Ecto neural progenitor cell (in vitro differentiated cells): Measurements from ENCODE around the gene SMS.
"Not testable (repeated sequence)": the region's sequence is repeated elsewhere in the genome, so short reads cannot be mapped to it uniquely, and the experiment has no call there.

Experiments
- DNase-seq: peaks from one replicate; pipeline ENCODE4 v3.0.0-alpha.2; 2018; ENCODE audit warnings: low spot score

The SMS gene

DNA sequence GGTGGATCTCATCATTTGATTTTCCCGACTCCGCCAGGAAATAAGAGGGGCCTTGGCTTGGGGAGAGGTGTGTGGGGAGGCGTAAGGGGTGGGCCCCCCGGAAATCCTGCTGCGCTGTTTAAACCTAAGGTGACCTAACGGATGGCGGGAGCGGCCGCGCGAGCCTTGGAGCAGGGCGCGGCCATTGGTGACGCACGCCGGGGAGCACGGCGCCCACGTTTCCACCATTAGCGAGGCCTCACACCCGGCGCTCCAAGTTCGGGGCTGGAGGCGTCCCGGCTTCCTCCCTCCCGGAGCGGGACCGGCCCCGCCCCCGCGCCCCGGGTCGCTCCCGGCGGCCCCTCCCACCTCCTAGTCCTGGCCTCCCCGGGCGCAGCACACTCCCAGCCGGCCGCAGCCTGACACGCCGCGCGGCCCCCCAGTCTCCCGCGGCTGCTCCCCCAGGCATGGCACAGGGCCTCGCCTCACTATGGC, at the start of gene SMS:
TSS of gene SMS (plus strand) at position 354 of the 474 bp plus-strand sequence. CDS start at position 470, 116 bp downstream.
- peak; percentile 65 for DNase-seq

DNA sequence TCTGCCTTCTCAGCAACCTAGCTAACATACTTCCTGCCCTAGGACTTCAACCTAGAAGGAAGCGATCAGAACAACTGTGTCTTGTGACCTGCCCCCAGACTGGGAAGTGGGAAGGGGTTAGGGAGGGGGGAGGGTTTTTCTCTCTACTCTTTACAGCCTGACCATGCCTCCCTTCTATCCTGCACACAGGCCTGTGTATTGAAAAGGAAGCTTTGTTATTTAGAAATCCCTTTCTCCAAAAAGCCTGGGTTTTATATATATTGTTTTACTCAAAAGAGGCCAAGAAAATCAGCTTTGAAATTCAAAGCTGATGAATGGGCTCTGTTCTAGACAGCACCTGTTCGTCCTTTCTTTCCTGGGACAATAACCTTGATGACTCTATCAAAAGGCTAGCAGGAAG, 35.2 kb upstream of the SMS start:
- no peak for DNase-seq

DNA sequence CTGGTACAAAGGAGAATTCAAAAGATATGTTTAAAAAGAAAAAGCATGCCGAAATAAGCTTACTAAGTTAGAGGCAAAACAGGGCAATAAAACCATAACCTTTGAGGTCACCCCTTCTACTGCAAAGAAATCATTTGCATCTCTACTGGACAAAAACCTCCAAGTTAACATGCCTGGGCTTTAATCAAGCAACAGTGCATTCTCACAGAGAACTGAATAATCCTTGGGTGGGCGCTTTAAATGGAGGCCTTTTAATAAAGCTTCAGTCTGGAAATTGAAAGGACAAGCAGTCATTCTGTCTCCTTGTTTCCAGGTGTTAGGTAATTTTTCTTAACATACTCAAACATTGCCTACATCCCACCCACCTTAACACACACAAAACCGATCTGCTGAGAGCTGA, 34.6 kb upstream of the SMS start:
- DNase-seq = no peak

DNA sequence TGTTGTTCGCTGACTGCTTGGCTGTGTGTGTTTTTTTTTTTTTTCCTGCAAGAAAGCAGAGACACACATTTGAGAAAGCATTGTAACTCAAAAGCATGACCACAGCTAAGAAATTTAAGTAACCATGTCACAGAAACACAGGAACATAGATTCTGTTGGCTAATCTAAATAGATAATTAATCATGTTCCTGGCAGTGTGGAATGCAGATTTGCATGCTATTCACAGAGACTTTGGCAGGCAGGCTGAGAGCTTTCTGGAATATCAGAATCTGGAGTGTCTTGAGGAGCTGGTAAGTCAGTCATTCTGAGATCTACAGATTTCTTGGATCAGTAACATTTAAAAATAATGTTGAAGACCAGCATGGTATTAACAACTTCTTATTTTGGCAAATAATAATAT, 33.2 kb upstream of the SMS start:
- DNase-seq = no peak

DNA sequence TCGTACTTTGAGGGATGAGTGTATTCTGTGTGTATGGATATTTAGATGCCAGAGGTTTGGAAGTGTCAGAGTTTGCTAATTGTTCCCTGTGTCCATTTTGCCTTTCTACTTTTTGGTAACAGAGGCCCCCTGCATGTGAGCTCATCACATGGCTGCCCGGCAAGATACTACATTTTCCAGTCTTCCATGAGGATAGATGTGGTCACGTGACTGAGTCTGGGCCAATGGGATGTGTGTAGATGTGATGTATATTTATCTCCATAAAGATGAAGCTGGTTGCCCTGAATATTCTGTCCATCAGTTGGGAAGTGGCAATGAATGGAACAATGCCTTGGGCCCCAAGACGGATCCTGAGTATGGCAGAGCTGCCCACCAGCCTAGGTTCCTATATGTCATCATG, 29.0 kb upstream of the SMS start:
- no peak for DNase-seq

DNA sequence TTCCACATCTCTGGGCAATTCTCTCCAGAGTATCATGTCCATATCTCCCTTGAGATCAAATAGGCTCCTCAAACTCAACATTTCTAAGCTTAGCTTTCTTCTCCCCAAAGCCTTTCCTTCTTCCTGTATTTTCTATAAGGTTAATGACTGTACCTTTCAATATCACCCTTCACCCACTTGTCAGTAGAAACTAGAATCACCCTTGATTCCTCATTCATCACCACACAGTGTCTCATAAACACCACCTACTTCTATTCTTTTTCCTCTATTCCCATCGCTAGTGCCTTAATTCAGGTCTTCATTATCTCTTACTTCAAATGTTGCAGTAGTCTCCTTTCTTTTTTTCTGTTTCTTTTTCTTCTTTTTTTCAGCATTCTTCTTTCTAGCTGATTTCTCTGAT, 28.3 kb upstream of the SMS start:
- no peak for DNase-seq

DNA sequence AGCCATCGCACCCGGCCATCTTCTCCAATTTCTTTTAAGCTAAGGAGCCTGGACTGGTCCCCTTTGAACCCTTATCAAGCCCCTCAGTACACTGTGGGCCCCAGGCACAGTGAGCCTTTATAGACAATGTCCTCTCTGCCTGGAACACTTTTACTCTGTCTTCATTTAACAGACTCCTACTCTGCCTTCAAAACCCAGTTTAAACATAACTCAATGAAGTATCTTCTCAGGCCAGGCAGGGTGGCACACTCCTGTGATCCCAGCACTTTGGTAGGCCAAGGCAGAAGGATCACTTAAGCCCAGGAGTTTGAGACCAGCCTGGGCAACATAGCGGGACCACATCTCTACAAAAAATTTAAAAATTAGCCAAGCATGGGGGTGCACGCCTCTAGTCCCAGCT, 27.5 kb upstream of the SMS start:
- no peak for DNase-seq

DNA sequence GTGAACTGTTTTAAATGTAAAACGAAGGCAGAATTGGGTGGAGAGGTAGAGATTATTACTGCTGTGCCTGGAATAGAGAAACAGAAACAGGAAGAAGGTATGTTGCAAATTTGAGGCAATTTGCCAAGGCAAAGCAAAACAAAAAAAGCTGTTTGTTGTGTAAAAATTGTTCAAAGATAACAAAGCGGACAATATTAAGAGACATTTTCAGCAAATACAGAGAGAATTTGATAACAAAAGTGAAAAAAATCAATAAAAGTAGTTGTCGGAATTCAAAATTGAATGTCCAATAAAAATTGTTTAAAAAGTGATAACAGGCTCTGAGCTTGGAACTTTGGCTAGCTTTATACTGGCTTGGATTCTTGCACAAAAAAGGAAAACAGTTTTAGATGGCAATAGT, 14.4 kb upstream of the SMS start:
- no peak for DNase-seq

DNA sequence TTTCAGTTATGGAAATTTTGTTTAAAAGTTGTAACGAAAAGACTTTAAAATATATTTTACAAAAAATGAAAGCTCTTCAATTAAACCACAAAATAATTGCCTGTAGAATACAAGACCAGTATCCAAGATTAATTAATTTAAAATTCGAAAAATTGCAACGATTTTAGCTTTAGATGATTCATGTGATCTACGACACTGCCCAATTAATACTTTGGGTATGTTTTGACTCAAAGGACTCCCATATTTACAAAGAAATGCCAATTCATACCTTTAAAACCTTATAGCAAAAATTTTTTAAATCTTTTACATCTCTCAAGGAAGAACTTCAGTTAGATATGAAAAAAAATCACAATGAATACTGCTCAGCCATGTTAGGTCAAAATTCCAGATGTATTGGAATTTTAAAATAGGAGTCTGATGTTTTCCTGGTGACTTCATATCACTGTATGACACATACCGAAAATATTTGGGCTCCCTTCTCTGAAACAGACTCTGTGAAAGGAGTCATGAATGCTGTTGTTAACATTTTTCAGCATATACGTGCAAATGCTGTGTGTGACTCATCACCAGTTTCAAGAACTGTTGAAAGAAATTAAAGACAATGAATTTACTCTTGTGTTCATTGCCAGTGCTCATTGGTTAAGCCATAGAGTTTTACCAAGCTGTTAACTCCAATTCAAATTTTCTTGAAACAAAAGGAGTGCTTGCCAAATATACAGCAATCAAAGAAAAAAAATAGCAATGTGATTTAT, 13.8 kb upstream of the SMS start:
- no peak for DNase-seq

DNA sequence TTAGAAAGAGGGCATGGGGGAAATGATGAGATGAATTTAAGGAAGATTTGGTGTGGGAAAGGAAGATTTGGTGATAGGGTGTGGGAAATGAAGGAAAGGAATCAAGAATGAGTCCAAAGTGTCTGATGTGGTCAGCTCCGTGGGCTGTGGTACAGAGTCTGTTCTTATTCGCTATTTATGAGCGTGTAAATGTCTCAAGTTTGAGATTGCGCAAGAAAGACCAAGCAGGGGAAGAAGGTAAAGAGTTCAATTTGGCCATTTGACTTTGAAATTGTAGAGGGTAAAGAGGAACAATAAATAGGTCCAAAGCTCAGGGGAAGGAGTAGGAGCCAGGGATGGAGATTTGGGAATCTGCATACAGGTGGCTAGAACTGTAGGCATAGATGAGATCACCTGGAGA, 11.3 kb upstream of the SMS start:
- no peak for DNase-seq

DNA sequence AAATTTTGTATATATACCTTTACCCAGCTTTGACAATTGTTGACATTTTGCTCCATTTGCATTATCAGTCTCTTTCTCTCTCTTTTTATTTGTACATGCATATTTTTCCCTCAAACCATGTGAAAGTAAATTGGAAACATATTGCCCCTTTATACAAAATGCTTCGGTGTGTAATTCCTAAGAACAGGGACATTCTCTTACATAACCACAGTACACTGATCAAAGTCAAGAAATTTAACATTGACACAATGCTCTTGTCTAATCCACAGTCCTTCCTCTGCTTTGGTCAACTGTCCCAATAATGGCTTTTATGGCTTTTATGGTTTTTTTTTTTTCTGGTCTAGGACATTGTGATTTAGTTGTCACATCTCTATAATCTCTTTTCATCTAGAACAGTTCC, 9.5 kb upstream of the SMS start:
- DNase-seq = no peak

DNA sequence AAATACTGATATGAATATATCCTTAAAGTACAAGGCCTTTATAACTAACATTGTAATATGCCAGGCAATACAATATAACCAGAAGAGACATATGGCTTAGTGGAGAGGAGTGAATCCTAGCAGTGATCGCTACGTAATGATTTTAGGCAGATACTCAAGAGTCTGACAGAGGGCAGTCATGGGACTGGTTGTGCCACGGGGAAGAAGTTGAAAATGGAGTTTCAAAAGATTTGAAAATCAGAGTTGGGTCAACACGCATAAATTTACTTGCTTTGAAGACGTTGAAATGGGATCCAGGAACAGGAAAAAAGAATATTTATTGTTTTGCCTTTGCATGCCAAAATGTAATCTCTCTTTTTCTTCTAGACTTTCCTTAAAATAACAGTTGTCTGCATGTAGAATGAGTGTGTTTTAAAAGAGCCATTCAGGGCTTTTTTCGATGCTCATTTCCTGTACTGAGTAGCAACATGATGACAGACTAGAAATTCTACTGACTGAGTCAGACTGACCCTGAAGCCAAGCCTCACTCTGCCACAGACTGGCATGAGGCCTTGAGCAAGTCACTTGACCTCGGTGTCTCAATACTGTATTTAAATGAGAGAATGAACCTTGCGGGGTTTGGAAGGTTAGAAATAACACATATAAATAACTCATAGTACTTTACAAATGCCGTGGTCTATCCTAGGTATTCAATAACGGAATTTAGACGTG, 8.1 kb upstream of the SMS start:
- no peak for DNase-seq

DNA sequence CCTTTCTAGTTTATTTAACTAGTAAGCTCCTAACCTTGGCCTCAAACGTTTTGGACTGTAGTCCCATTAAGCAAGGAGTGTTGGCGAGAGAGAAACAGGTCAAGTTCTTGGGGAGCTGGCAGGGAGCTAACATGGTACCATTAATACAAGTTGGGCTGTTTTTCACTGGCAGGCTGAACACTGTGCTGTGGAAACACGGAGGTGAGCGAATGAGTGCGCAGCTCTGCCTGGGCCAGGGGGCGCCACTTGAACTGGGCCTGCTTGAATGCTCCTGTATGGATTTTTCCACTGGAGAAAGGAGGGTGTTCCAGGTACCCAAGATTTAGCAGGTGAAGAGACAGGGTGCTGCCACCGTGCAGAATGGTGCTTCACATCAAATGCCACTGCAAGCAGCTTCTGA, 7.4 kb upstream of the SMS start:
- no peak for DNase-seq

DNA sequence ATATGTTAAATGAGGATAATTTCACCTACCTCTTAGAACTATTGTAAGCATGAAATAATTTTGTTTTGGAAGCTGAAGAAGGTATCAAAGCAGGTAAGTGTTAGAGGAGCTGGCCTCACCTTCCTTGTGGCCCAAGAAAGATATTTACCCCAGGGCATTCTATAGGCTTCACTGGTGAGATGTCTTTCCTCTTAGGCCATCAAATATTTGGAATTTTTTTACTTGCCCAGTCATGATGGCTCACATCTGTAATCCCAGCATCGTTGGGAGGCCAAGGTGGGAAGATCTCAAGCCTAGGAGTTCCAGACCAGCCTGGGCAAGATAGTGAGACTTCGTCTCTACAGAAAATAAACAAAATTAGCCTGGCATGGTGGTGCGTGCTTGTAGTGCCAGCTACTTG, 6.1 kb upstream of the SMS start:
- DNase-seq = no peak

DNA sequence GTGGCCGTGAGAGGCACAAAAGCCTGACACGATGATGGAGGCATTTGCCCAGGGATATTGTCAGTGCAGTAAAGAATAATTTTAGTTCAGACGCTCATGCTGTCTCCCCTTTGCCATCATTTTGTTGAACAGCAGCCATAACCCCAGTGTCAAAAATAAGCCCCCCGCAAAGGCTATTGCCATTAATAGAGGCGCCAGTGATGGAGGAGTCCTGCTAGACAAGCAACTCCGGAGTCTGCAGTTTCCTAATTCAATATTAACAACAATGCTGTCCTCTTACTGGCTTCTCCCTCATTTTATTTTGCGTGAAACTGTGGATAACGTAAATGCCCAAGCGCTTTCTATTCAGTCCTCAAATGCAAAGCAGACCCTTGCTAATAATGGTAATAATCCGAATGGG, 603 bp upstream of the SMS start:
- DNase-seq = no peak

DNA sequence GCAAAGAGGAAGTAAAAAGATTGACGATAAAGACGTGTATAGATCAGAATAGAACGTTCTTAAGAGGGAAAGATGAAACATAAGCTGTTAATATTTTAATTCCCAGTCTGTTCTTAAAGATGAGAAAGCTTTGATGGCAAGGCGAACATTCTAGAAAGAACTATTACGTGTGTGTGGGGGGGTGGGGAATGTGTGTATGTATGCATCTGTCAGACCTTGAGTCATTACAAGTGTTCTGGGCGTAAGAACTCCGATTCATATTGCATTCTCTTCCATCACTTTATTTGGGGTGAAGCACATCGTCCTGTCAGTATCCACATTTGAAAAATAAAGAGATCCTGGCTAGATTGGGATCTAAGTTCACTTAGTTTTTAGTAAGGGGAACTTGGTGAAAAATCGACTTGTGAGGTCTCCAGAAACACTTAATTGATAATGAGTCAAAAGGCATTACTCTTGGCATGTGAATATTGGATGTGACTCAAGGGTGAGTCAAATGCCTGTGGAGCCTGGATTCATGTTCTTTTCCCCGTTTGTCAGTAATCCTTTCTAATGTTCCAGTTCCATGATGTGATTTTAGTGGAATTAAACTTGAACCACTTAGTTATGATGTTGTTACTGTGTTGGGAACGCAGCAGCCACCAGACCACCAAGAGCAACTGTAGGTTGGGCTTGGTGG, 3.1 kb downstream of the SMS start:
- no peak for DNase-seq

DNA sequence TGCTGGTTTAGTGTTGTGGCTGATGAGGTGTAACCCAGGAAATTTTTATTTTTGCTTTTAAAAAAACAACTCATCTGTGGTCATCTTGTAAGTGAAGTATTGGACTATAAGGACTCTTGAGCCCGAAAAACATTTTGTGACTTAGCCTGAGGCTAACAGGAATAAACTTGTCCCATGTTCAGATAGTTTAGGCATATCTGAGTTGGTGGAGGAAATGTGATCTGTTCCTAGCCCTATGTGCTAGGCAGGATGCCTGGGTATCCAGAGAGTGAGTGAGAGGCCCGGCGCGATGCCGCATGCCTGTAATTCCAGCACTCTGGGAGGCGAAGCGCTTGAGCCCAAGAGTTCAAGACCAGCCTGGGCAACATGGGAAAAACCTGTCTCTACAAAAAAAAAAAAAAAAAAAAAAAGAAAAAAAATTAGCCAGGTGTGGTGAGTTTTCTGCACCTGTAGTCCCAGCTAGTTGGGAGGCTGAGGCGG, 3.7 kb downstream of the SMS start:
- no peak for DNase-seq

DNA sequence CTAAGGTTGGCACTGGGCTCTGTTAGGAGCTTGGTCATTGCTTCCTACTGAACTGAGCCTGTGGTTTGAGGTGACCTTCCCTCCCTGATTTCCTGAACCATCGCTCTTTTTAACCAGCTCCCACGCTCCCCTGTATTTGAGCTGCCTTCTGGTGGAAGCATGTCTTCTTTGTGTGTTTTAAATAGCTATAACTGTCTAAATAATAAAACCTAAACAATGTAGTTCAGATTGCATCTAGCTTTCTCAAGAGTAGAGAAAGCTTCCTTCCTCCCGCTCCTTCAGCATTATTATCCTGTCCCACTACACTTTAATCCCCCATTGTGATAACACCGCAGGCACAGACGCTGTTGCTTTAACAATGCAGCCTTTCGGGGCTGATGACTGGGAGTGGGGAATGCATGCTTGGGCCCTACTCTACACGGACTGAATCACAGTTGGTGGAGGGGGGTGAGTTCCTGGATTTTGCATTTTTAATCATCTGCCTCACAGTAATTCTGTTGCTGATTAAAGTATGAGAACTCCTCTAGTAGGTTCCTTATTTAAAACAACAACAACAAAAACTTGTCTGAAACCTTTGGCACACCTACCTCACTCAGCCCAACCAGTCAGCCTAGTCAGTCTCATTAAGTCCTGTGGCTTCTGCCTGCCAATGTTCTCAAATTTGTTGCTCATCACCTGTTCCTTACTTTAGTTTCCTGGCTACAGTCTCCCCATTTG, 6.6 kb downstream of the SMS start:
- peak; percentile 54 for DNase-seq

DNA sequence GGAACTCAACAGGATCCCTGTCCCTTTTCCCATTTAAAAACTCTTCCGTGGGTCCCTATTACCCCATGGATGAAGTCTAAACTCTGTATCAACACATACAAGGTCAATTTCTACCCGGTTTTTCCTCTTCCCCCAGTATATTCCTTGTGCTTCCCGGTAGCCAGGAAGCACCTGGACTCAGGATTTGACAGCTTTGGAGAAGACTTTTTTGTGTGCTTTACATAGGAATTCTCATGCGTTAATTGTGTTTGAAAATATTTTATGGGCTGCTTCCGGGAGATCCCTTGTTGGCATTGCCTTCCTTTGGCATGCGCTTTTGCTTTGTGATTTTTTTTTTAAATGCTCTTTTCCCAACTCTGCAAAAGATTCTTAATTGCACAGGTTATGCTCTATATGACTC, 7.2 kb downstream of the SMS start:
- DNase-seq = no peak

DNA sequence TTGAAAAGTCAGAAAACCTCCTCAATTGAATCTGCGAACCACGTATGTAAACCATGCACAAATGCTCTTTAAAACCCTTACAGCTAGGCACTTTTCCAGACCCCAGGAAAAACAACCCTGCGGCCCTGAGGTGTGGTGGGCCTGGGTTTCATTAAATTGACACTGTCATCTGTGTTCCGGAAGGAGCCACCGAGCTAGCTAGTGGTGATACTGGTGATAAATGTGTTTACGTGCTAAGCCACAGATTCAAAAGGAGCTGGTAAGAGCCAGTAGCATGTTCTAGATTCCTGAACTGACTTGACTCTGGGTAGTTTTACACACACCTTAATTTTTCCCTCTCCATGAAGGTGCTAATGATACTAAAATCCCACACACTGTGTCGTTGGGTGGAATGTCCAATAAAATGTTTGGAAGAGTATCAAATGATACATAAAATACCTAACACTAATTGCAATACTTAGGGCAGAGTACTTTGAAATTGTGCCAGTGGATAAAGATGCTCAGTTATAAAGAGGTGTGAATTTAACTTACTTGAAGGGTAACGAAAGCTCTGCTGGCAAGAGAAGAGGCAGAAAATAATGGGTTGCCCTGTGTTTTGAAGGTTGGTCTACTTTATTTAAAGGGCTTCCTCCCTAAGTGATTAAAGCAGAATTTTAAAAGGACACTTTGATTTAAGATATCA, 8.5 kb downstream of the SMS start:
- no peak for DNase-seq

DNA sequence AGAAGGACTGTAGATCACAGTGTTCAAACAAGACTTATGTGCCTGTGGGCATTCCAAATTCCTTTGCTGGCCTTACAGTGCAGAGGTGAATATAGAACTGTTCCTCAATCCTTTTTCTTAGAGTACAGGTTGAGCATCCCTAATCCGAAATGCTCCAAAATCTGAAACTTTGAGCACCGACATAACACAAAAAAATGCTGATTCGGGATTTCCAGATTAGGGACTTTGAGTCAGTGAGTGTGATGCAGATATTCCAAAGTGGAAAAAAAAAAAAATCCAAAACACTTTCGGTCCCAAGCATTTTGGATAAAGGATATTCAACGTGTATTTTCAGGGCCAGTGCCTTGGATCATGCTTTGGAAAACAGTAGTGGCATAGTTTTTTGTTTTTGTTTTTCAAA, 9.2 kb downstream of the SMS start:
- no peak for DNase-seq

DNA sequence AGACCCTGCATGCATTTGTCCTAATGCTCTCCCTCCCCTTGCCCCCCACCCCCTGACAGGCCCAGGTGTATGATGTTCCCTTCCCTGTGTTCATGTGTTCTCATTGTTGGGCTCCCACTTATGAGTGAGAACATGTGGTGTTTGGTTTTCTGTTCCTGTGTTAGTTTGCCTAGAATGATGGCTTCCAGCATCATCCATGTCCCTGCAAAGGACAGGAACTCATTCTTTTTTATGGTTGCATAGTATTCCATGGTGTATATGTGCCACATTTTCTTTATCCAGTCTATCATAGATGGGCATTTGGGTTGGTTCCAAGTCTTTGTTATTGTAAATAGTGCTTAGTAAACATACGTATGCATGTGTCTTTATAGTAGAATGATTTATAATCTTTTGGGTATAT, 10.0 kb downstream of the SMS start:
- DNase-seq = not testable (repeated sequence)
